Endothelial cell (in vitro differentiated cells): ENCODE results near the gene ACBD6. TPM values are rescaled to one million over a fixed set of nuclear protein-coding genes. Genes with fewer than 3 reads are reported as not detected.

Experiments used
- DNase-seq: peaks from one replicate; pipeline ENCODE4 v3.0.0; 2021; ENCODE audit warnings: low spot score
- H3K27ac Mint-ChIP-seq: one replicate; pipeline ENCODE4 v1.8.0; 2021; ENCODE audit warnings: mixed read lengths, inconsistent platforms; ENCODE audit not compliant: unreplicated experiment
- H3K27me3 Mint-ChIP-seq: one replicate; pipeline ENCODE4 v1.8.0; 2021; ENCODE audit warnings: mild to moderate bottlenecking, moderate library complexity, mixed read lengths, inconsistent platforms; ENCODE audit not compliant: unreplicated experiment
- H3K36me3 Mint-ChIP-seq: one replicate; pipeline ENCODE4 v1.8.0; 2021; ENCODE audit warnings: mild to moderate bottlenecking, low read depth, mixed read lengths, inconsistent platforms; ENCODE audit not compliant: unreplicated experiment
- H3K4me1 Mint-ChIP-seq: one replicate; pipeline ENCODE4 v1.8.0; 2021; ENCODE audit warnings: mild to moderate bottlenecking, mixed read lengths, inconsistent platforms; ENCODE audit not compliant: unreplicated experiment
- H3K4me3 Mint-ChIP-seq: one replicate; pipeline ENCODE4 v1.8.0; 2021; ENCODE audit warnings: mild to moderate bottlenecking, mixed read lengths, inconsistent platforms; ENCODE audit not compliant: unreplicated experiment
- H3K9me3 Mint-ChIP-seq: one replicate; pipeline ENCODE4 v1.8.0; 2021; ENCODE audit warnings: mixed read lengths, inconsistent platforms; ENCODE audit not compliant: unreplicated experiment
- total RNA-seq: library from RNA; stranded (reverse); fragmentation: NEBNext Ultra II Directional; extraction: Animal tissue kit (Norgen Biotek cat#: 25700); gene quantifications from one replicate; pipeline ENCODE4 v1.2.1, GENCODE V29; 2021; ENCODE audit not compliant: unreplicated experiment
- TF ChIP-seq, protein P1 (sequence below): fragments of 200-600 bp; sonication (generic); IDR thresholded peaks from one replicate; pipeline ENCODE4 v1.5.0; 2021; ENCODE audit warnings: antibody characterized with exemption; ENCODE audit not compliant: unreplicated experiment

Gene ACBD6
- total RNA-seq, 1 donor from 2014 or later: 46.5 TPM

DNA sequence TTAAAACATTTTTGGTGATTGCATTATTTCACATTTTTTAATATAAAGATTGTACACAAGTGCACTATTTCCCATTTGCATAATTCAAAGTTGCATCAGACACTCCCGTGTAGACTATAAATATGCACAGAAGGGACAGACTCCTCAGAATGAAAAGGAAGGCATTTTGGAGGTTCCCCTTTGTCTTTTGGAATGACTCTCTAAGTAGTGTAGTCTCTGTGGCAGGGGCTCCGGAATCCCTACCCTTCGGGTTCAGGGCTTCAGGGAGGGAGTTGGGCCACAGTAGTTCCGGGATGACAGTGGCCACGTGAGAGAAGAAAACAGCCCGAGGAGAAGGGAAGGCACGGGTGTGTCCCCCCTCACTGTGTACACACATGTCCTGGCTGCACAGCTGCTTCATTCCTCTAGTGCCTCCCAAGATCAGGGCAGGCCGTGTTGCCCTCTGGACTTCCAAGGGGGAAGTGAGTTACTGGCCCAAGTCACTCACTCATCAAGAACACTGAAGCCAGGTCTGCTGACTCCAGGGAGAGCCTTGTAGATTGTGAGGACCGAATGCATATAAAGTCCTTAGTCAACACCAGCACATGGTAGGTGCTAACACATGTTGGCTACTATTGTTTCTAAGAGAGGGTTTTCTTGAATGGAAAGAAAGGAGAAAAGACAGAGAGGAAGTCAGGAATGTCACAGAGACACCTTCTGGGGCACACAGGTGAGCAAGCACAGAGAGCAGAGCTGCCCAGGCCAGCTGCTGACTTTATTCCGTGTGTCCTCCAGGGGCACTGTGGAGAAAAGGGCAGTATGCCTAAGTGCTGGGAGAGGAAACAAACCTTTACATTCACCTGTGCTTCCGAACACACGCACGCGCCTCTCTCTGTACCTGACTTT lies 232.5 kb downstream of the ACBD6 start:
- Mint-ChIP-seq H3K9me3 (no peaks in the 10 kb centered on the region), H3K27ac (no peak overlapping the region), H3K4me3 (no peak overlapping the region), H3K4me1 (peaks cover 6% of the 10 kb centered on the region), H3K36me3 (peaks cover 6% of the 10 kb centered on the region), H3K27me3 (peaks cover 9% of the 10 kb centered on the region)
- TF ChIP-seq, protein P1, sequence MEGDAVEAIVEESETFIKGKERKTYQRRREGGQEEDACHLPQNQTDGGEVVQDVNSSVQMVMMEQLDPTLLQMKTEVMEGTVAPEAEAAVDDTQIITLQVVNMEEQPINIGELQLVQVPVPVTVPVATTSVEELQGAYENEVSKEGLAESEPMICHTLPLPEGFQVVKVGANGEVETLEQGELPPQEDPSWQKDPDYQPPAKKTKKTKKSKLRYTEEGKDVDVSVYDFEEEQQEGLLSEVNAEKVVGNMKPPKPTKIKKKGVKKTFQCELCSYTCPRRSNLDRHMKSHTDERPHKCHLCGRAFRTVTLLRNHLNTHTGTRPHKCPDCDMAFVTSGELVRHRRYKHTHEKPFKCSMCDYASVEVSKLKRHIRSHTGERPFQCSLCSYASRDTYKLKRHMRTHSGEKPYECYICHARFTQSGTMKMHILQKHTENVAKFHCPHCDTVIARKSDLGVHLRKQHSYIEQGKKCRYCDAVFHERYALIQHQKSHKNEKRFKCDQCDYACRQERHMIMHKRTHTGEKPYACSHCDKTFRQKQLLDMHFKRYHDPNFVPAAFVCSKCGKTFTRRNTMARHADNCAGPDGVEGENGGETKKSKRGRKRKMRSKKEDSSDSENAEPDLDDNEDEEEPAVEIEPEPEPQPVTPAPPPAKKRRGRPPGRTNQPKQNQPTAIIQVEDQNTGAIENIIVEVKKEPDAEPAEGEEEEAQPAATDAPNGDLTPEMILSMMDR: no peak
- no peak for DNase-seq

DNA sequence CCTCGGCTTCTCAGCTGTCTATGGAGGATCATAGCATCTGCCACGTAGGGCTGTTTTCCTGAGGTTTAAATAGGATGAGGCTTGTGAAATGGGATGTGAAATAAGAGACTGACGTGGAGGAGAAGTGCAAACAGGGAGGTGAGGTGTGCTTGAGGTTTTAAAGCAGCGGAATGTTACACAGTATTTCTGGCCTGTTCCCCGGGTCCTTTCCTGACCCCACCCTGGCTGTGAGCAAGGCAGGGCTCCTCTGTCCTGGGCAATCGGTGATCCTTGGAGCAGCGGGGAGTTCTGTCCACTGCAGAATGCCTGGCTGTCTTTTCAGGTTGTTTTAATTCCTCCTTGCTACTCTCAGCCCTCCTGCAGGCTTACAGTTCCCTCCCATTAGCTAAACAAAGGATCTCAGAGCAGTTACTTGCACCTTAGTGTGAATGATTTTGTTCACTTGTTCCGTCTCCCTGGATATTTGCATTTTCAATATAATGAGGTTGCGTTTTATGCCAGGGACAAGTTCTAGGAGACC lies 233.8 kb downstream of the ACBD6 start:
- Mint-ChIP-seq H3K4me3 (no peak overlapping the region), H3K27me3 (peaks cover 9% of the 10 kb centered on the region), H3K4me1 (peaks cover 6% of the 10 kb centered on the region), H3K36me3 (peaks cover 5% of the 10 kb centered on the region), H3K27ac (no peak overlapping the region), H3K9me3 (no peaks in the 10 kb centered on the region)
- DNase-seq: no peak
- TF ChIP-seq, protein P1: no peak

GRCh38 chr1:180267761-180268555 lies 234.4 kb downstream of the ACBD6 start:
- TF ChIP-seq, protein P1: no peak
- no peak for DNase-seq
- no peak overlapping the region for H3K4me3 Mint-ChIP-seq
- peaks cover 9% of the 10 kb centered on the region for H3K27me3 Mint-ChIP-seq
- peaks cover 5% of the 10 kb centered on the region for H3K36me3 Mint-ChIP-seq
- H3K4me1 Mint-ChIP-seq: peaks cover 6% of the 10 kb centered on the region
- no peaks in the 10 kb centered on the region for H3K9me3 Mint-ChIP-seq
- no peak overlapping the region for H3K27ac Mint-ChIP-seq

DNA sequence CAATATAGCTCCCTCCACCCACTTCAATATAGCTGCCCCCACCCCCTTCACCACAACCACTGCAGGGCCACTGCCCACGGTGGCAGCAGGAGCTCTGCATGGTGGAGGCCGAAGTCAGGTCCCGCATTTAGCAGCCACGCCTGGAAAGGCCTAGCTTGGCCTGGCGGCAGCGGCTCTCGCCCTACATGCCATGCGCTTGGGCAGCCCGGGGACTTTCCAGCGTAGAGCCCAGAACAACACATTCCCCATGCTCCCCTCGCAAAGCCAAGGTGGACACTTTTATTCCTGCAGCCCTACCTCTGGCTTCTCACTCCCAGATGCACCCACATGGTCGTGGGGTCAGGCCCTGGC lies 235.2 kb downstream of the ACBD6 start:
- Mint-ChIP-seq H3K4me1 (peaks cover 6% of the 10 kb centered on the region), H3K27me3 (peaks cover 8% of the 10 kb centered on the region), H3K4me3 (no peak overlapping the region), H3K9me3 (no peaks in the 10 kb centered on the region), H3K36me3 (peaks cover 5% of the 10 kb centered on the region), H3K27ac (no peak overlapping the region)
- TF ChIP-seq, protein P1: no peak
- DNase-seq: no peak
